ENCODE measurements around the gene PDZD8.
A peak's percentile ranks its signal among the peaks of the same experiment; 100 is the strongest.
"Not testable (repeated sequence)": the region's sequence is repeated elsewhere in the genome, so short reads cannot be mapped to it uniquely, and the experiment has no call there.

The PDZD8 gene

GRCh38 chr10:117346574-117346973 lies 28.7 kb downstream of the PDZD8 start:
- DNase-seq: no peak

DNA sequence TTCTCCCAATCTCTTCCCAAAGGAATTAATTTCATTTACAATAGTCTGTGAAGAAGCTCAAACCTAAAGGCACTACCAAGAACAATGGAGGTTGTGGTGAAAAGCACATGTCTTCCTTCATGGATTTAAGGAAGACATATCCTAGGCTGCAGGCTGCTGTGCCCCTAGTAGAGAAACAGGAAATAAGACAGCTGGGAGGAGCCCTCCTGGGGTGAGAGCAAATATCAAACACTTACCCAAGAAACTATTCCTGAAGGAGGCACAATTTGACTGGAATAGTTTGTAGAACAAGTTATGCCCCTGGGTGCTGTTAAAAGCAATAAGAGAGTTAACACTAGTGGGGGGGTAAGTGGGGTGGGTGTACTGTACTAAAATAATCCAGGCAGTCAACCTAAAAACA lies 30.1 kb downstream of the PDZD8 start:
- no peak for DNase-seq

DNA sequence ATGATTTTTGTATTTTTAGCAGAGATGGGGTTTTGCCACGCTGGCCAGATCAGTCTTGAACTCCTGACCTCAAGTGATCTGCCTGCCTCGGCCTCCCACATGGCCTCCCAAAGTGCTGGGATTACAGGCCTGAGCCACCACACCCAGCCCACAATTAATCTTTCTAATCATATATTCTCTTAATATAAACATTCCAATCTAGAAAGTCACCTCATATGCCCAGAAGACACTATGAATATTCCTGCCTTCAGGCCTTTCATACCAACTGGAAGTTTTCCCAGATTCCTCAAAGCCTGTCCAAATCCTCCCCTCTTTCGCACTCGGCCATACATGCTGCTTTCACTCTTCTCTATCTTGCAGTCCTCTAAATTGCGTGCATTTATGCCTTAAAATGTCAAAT lies 32.6 kb downstream of the PDZD8 start:
- DNase-seq: no peak

- DNase-seq: no peak
Observed at GRCh38 chr10:117341061-117341460, 34.2 kb downstream of the PDZD8 start.

GRCh38 chr10:117339979-117340378 lies 35.3 kb downstream of the PDZD8 start:
- DNase-seq: no peak

- no peak for DNase-seq
Observed at GRCh38 chr10:117339578-117339977, 35.7 kb downstream of the PDZD8 start.

DNA sequence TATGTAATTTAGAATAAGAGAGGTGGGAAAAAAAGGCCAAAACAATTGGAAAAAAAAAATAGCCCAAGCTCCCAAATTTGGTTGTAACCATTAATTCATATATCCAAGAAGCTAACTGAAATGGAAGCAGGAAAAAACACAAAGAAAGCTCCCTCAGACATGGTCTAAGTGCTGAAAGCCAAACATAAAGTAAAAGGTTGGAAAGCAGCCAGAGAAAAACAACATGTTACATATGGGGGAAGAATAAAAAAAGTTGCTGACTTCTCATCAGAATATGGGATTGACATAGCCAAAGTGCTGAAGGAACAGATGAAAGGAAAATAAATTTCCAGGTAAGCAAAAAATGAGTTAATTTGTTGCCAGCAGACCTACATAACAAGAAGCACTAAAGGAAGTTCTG lies 40.3 kb downstream of the PDZD8 start:
- DNase-seq: no peak

GRCh38 chr10:117334066-117334465 lies 41.2 kb downstream of the PDZD8 start:
- DNase-seq: no peak

GRCh38 chr10:117327262-117327661 lies 48.0 kb downstream of the PDZD8 start:
- DNase-seq: no peak

GRCh38 chr10:117324367-117324766 lies 50.9 kb downstream of the PDZD8 start:
- DNase-seq: no peak

DNA sequence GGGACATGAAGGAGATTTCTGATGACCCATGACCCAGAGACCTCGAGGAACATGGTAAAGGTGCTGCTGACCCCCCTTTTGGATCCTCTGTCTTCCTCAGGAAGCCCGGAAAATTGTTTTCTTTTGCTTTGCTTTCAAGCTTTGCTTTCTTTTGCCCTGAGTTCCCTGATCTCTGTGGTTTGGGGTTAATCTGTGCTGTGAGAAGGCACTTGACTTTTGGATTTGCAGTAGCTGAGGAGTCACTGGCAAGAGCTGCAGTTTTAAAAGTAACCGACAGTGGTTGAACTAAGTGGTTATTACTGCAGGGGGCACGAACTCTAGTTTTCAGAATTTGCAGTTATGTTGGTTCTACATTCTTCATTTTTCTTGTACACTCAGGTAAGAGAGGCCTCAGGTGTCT lies 53.0 kb downstream of the PDZD8 start:
- no peak for DNase-seq

DNA sequence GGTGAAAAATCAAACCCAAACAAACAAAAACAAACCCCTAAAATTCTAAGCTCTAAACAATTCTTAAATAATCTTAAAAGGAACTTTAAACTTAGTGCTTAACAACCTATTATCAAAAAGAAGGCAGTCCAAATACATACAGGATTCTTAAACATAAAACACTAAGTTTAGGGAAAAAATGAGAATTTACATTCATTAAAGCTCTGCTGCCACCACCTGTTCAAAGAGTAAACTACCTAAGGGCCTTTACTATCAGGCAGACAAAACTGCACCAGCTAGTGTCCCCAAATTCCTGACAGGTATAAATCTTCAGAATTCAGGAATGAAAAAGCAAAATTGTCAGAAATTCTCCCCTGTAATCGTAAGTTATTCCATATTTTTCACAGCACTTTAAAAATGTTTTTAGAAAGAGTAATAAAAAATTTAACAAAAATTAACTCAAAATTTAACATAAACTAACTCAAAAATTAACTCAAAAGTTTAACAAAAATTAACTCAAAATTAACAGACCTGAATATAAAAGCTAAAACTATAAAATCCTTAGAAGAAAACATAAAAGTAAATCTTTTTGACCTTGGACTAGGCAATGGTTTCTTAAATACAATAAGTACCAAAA lies 55.1 kb downstream of the PDZD8 start:
- peak; percentile 8 for DNase-seq

DNA sequence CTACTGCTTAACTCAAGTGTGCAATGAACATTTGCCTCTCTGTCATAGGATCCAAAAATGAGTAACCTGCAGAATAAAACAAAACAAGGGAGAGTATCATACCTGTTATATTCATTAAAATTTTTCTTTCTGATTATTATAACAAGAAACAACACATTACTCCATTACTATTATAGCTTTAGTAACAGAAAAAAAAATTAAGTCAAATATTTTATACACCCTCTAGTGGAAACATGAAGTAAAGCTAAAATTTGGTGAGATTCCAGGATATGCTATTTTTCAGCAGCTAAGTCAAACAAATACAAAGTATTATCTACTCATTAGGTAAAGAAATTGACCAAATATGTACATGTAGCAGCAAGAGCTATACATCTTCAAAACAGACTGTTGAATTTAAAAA lies 56.3 kb downstream of the PDZD8 start:
- DNase-seq: no peak

- DNase-seq: no peak
Observed at GRCh38 chr10:117316701-117317100, 58.5 kb downstream of the PDZD8 start.

DNA sequence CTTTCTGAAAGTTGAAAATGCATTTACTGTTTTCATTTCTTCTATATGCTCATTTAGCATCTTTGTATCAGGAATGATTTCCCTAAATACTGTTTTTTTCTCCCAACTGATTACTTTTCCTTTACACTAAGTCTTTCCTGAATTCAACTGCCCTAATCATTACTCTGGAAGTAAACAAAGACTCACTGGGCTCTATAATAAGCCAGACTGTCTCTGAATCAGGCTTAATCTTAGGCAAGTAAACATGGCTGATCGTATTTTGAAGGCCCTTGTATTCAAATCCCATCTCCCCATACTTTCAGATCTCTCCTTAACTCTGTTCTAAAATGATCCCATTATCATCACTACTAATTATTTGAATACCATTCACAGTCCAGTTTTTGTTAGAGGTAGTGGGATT lies 61.6 kb downstream of the PDZD8 start:
- no peak for DNase-seq

DNA sequence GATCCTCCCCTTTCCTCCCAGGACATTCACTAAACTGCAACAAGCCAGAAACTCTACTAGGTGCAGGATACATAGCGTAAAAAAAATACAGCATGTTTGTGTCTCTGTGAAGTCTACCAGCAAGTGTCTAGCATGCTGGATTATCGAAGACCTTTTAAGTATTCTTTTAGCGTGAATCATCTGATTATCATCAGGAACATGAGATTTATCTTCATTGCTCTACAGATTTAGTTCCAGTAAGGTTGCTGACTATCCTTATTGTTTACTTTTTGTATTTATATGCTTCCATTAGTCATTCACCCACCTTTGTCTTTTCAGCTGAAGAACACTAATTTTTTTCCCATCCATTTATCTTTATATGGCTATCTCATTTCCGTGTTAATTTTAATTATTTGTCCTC lies 62.8 kb downstream of the PDZD8 start:
- DNase-seq: no peak

DNA sequence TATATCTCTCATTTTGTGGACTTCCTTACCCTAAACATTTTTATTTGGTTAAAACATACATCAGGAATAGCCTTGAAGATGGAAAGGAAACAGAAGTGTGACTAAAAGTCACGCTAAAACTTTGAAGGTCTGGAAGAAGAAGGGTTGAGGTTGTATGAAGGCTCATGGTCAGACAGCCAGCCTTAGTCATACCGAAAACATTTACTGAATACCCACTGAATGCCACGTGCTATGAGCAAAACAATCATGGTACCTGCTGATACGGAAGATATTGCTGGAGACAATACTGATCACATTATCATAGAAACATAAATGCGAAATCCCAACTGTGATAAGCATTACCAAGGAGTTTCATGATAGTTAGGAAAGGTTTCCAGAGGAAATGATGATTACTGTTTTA lies 64.0 kb downstream of the PDZD8 start:
- no peak for DNase-seq

DNA sequence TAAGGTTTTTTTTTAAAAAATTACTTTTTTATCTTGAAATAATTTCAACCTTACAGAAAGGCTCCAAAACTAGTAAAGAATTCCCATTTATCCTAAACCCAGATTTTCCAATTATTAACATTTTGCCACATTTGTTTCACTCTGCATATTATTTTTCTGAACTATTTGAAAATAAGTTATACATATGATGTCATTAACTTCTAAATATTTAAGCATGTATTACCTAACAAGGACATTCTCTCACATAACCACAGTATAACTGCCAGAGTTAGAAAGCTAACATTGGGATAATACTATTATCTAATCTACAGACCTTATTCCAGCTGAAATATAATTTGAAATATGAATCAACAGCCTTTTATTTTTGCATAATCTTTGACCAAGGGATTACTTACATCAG lies 68.6 kb downstream of the PDZD8 start:
- DNase-seq: no peak

- not testable (repeated sequence) for DNase-seq
Observed at GRCh38 chr10:117303451-117303850, 71.8 kb downstream of the PDZD8 start.

DNA sequence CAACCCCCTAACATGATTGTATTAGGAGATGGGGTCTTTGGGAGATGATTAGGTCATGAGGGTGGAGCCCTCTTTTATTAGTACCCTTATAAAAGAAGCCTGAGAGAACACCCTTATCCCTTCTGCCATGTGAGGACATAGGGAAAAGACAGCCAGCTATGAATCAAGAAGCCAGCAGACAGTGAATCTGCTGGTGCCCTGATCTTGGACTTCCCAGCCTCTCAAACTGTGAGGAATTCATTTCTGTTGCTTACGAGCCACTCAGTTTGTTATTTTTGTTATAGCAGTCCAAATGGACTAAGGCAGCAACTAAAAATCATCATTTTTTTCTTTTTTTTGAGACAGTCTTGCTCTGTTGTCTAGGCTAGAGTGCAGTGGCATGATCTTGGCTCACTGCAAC lies 74.6 kb downstream of the PDZD8 start:
- no peak for DNase-seq

- no peak for DNase-seq
Observed at GRCh38 chr10:117299435-117299834, 75.8 kb downstream of the PDZD8 start.

DNA sequence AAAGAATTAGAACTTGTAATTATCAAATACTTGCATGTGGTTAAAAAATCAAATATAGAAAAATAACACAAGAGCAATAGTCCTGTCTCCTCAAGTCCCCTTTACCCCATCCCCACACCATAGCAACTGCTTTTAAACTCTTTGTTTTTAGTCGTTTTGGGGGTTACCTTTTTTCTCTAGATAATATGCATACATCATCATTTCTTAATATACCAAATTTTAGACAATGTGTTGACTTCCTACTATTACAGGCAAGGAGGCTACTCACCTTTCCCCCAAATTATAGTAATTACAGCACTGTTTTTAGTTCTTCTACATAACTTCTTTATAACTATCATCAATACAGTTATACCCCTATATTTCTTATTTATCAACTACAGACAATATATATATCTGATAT lies 77.0 kb downstream of the PDZD8 start:
- no peak for DNase-seq

DNA sequence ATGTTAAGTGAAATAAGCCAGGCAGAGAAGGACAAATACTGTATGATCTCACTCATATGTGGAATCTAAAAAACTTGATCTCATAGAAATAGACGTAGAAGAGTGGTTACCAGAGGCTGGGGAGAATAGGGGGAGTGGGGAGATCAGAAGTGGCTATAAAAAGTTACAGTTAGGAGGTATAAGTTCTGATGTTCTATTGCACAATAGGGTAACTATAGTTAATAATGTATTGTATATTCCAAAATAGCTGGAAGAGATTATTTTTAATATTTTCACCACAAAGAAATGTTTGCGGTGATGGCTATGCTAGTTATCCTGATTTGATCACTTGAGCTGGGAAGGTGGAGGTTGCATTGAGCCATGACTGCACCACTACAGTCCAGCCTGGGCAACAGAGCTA lies 80.5 kb downstream of the PDZD8 start:
- no peak for DNase-seq

GRCh38 chr10:117294039-117294645 lies 81.1 kb downstream of the PDZD8 start:
- no peak for DNase-seq

DNA sequence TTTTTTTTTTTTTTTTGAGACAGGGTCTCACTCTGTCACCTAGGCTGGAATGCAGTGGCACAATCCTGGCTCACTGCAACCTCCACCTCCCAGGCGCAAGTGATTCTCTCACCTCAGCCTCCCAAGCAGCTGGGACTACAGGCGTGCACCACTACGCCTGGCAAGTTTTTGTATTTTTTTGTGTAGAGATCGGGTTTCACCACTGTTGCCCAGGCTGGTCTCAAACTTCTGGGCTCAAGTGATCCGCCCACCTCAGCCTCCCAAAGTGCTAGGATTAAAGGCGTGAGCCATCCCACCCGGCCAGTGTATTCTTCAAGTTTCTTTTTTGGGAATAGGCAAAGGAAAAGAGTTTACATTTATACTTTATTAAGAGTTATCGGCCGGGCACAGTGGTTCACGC lies 84.4 kb downstream of the PDZD8 start:
- DNase-seq: not testable (repeated sequence)

All from NCI-H1092 treated with DMSO at 0.1 percent for 48 hours (cell line).